GM18505 (cell line): ENCODE data around the gene SNX11.

ENCODE experiments used
- ATAC-seq: cut with Tn5 transposase; IDR thresholded peaks from one replicate; pipeline ENCODE4 v1.9.1; 2021; ENCODE audit not compliant: unreplicated experiment
- POLR2A ChIP-seq: IDR thresholded peaks from 4 replicates; pipeline ENCODE4 v1.6.1; 2011; ENCODE audit warnings: borderline replicate concordance; ENCODE audit not compliant: insufficient read depth, insufficient read length; ENCODE audit errors: extremely low read depth

SNX11 gene

DNA sequence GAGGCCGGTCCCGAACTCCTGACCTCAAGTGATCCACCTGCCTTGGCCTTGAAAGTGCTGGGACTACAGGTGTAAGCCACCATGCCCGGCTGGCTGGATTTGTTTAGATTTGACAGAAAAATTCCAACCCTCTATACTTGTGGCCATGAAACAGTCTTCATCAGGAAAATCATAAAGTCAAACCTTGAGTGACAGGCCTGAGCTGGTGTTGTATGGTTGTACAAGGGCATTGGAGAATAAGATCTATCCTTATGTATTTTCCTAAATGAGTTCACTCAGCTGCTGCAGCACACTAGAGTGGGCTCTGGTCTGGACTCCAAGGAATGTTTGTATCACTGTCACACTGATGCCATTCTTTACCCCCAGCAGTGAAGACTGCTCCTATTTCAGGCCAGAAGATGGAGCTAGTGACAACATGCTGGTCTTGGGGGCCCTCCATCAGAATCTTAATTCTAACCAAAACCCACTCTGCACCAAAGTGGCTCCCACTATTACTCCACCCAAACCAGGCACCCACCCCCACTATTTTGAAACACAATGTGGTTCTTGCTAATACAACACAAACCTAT is 27.4 kb downstream of the SNX11 start:
- no peak for ATAC-seq
- no peak for TF ChIP-seq POLR2A

DNA sequence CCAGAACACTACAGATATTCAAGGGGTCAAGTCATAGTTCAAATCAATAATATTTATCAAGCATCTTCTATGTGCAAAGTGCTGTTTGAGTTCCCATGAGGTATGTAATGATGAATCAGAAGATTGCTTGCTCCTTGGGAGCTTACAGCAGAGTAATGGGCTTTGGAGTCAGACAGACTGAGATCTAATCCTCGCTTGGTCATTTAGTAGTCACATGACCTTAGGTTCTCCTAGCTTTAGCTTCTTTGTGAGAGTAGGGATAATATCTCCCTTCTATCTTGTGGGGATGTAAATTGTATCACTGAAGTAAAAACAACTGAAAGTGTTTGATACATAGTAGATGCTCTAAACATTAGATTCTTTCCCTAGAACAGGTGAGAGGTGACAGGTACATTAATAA is 30.1 kb downstream of the SNX11 start:
- ATAC-seq = no peak
- no peak for TF ChIP-seq POLR2A

DNA sequence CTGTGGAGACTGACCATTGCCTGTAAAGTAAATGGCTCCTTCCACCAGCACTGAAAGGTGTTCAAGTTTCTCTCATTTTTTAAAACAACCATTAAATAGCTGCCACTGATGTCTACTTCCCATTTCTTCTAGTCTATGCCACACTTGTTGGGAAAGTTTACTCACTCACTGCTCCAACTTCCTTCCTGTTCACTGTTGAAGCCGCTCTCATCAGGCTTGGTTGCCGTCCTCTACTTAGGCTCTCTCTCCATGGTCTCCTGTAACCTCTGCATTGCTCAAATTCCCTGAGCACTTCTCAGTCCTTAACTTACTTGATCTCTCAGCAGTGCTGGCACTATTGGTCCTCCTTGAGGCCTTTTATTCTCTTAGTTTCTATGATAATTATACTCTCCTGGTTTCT is 32.4 kb downstream of the SNX11 start:
- no peak for ATAC-seq
- no peak for TF ChIP-seq POLR2A

DNA sequence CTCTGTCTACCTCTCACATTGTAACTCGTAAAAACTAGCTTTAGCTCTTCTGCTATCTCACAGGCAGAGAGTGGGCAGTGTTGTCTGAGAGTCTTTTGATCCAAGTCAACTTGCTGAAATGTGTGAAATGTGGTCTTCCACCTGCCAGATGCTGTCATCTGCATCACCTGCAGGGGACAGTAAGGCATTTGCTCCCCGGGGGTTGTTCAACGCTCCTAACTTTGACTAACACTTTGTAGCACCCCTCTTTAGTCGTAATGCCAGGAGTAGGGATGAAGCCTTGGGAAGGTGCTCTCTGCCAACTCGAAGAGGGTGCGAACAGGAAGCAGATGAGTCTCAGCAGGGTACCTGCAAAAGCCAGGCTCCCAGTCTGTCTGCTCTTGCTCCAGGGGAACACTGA is 36.1 kb downstream of the SNX11 start:
- TF ChIP-seq POLR2A = no peak
- no peak for ATAC-seq

DNA sequence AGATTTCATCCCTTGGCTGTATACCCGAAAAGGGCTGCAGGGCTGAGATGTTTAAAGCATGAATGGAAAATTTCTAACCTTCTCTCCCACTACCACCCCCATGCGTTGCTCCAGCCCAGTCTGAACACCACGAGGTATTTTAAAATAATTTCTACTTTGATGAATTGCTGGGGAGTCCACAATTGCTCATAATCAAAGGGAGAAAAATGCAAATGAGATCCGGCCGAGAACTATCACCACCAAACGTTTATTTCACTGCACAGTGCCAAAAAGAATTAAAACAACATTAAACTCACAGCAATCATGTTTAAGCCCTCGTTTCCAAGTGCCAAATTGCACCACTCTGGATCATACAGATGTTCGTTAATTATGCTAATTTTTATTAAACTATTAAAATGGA is 36.7 kb downstream of the SNX11 start:
- TF ChIP-seq POLR2A = no peak
- ATAC-seq = no peak

DNA sequence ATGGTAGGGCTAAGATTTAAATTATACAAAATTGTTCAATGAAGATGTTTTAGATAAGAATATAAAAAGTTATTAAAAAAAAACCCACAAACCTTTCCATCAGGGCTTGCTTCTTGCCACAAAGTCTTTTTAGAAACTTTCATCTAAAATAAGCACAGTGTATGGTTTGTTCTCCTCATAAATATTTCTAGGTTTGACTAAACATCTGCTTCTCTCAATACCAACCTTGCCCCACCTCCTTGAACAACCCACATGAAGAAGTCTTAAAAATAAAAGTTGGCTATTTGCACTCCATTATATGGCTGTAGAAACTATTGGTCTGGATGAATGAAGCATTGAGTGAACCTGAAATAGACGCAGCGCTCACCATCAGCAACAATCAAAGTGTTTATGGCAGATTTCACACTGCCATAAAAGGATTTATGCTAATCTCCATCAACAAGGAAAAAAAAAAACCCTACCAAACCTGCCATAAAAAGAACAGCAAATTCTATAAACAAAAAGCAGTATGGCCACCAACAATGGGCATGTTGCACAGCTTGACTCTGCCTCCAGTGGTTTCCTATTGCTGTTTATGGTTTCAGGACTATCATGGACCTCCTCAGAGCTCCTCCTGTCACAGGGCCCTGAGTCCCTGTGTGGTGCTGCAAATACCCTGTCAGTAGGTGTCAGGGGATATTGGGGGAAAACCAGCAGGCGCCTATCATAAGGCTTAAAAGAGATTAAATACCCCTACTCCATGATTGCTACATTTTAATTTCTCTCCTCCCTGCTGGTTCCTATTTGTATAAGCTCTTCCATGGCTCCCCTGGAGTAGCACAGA is 37.6 kb downstream of the SNX11 start:
- TF ChIP-seq POLR2A = no peak
- ATAC-seq = no peak

DNA sequence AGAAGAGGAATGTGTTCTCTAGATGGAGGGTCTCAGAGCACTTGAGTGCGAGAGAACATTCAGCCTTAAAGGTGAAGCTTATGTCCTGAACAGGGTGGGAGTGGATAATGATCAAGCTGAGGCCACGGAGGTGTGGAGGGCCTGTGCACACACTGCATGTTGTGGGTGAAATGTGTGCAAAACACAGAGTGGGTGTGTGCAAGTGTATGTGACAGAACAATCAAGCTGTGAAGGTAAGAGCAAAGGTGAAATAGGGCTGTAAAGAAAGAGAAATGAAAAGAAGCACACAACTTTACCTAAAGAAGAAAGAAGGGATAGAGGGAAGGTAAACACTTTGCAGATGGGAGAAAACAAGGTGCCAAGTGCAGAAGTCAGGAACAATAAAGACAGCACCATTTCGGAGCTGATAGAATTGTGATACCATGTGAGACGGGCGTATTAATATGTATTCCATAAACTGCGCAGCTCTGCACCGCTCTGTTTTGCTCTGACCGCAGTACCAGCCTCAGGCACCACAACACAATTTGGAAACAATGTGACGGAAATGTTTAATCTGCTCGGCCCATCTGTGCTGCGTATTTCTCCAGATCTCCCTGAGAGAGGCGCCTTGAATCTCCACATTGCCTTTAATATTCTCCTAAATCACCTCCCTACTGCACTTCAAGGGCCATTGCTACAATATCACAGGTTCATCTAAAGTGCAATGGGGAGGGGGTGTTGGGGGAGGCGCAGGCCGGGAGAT is 40.6 kb downstream of the SNX11 start:
- ATAC-seq = no peak
- TF ChIP-seq POLR2A = no peak

DNA sequence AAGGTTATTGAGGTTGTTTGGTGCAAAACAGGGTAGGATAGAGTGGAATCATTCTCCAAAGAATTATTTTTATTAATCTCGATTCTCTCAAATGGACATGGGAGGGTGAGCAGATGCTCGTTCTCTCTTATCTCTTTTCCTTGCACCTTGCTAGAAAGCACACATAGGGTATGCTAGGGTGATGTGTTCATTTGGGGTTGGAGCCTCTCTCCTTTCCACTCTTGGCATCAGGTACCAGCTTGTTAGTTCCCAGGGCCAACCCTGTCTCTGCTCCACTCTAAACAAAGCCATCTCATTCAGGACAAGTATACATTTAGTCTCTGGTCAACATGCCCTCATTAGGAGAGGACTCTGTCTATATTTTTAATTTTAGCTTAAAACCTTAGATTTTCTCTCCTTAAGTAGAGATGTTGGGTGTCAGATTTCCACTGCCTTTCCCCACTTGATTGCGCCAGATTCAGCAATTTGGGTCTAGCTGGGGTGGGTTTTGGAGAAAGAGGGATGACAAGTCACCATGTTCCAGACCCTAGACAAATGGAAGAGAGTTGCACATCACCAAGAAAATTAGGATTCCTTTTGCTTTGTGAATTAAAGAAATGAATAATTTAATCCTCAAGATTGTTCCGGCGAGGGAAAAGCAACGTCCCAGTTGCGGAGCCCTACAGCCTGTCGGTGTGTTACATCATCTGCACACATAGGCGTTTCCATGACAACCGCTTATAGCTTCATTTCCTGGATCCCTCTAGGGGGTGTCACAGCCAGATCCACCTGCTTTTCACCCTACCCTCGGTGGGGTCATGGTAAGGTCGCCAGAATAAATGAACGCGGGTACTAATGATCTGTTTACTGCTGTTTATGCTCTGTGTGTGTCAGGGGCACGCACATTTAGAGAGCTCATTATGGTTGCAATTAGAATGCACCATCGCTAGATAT is 41.6 kb downstream of the SNX11 start:
- TF ChIP-seq POLR2A = no peak
- ATAC-seq = no peak

DNA sequence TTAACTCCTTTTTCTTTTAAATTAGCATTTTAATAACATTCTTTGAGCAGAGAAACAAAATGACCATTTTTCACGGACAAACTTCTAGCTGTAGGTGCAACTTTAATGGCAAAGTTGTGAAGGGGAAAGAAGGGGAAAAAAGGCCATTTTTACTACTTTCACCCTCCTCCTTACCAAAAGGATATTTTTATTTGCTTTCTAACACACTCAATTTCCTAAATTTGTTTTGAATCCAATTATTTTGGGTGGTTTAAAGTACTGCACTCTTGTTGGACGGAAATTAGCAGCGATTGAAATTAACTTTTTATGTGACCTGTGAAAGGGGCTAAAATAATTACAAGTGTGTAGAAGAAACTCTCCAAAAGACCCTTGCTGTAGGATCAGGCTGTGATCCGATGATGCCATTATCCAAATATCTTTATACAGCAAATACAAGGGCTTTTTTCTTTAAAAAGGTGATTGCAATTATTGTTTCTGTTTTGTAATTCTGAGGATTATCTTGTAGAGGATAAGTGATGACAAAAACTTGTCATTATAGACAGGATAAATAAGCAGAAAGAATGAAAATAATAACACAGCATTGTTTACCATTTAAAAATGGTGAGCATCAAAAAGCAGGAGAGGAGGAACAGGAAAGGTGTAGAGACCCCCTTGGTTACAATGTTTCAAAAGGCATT is 42.4 kb downstream of the SNX11 start:
- no peak for TF ChIP-seq POLR2A
- ATAC-seq = no peak

DNA sequence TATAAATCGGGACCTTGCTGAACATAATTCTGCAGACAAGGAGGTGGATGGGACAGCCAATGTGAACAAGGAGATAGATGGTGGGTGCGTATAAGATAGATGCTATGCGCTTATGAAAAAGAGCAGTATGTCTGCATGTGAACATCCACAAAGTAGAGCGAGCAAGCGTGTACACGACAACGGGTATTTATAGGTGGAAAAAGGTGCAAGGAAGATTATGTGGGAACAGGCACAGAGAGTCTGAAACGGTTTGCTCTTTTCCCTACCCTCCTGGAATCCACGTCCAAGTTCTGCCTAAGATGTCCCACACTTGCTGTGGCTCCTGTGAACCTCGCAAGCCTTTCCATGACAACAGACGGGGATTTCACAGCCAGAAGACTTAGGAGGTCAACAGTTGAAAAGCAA is 43.0 kb downstream of the SNX11 start:
- no peak for TF ChIP-seq POLR2A

DNA sequence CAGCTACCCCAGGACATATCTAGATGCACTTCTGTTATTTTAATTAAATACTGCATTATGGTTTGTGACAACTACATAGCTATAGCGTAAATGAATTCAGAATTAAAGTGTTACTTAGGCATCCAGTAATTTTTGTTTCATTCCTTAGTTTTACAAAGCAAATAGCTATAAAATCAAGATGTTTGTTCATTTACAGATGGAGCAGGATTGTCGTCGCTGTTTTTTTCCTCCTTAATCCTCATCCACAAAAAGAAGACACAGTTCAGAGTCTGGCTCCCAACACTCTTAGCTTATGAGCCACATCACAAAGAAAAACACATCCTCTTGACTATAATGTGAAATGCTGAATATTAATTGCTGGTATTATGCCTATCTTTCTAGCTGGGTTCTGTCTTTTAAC is 43.7 kb downstream of the SNX11 start:
- no peak for TF ChIP-seq POLR2A
- no peak for ATAC-seq

More for the DNA sequence above, 43.0 kb downstream of the SNX11 start:
- no peak for ATAC-seq

DNA sequence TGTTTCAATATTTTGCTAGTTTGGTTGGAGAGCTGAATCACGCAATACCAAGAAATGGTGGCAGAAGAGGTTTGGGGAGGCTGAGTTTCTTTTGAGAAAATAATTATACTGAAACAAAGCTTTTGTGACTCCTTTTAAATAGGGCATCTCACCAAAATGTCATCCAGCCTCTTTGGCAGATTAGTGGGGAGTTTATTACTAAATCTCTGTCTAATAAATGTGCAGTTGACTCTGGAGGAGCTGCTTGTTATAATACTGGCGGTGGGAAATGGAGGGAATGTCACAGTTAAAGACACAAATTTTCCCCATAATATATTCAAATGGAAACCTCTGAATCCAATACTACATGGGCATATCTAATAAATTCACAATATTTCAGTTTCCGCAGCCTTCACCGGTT is 44.7 kb downstream of the SNX11 start:
- no peak for TF ChIP-seq POLR2A
- no peak for ATAC-seq
